Dermis blood vessel endothelial cell (primary cell): ENCODE results near the gene C22orf23. TPM values are rescaled to one million over a fixed set of nuclear protein-coding genes. Genes with fewer than 3 reads are reported as not detected.
"Not testable (repeated sequence)": the region's sequence is repeated elsewhere in the genome, so short reads cannot be mapped to it uniquely, and the experiment has no call there.

Source experiments
- DNase-seq: peaks from one replicate; pipeline ENCODE4 v3.0.0; 2010
- total RNA-seq: library from RNA; depleted of rRNA; stranded (reverse); fragments of >200 nt; gene quantifications from 2 replicates; pipeline ENCODE4 v1.2.3, GENCODE V29; 2014

Gene C22orf23
- total RNA-seq, 1 donor from 2014 or later = not detected

DNA sequence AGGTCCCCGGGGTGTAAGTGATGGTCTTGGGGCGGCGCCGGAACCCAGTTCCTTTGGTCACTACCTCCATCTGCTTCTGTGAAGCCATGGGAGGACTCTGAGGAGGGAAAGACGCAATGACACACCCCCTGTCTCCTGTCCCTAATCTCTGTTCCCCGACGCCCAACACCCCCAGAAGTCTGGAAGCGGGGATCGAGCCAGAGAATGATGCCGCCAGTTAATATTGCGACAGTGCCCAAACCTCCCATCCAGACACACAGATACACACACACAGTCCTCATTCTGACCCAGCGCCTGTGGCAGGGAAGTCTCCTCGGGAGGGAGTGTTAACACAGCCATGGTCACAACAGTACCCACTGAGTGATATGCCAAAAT, 352 bp downstream of the C22orf23 start:
- DNase-seq = no peak

DNA sequence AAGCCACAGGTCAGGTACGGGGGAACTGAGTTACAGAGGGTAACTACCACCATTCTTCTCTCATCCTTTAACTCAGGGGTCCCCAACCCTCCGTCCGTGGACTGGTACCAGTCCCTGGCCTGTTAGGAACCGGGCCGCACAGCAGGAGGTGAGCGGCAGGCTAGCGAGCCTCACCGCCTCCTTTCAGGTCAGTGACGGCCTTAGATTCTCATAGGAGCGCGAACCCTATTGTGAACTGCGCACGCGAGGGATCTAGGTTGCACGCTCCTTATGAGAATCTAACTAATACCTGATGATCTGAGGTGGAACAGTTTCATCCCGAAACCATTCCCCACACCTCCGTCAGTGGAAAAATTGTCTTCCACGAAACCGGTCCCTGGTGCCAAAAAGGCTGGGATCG, 772 bp downstream of the C22orf23 start:
- not testable (repeated sequence) for DNase-seq

DNA sequence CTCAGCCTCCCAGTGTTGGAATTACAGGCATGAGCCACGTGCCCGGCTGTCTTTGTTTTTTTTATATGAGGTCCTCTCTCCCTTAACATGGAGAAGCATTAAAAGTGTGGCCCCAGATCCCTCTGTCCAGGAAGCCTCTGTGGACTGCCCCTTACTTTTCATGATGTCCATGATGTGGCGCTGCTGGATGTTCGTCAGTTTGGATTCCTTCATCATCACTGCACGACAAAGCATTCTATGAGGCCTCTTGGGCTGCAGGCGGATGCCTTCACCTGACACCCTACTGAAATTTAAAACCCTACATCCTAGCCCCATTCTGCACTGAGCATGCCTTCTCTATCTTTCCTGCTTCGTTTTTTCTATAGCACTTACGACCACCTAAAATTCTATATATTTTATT, 2.1 kb downstream of the C22orf23 start:
- DNase-seq = peak; percentile 23

- not testable (repeated sequence) for DNase-seq
These were observed 6.1 kb downstream of the C22orf23 start for GRCh38 chr22:37947142-37947795.

DNA sequence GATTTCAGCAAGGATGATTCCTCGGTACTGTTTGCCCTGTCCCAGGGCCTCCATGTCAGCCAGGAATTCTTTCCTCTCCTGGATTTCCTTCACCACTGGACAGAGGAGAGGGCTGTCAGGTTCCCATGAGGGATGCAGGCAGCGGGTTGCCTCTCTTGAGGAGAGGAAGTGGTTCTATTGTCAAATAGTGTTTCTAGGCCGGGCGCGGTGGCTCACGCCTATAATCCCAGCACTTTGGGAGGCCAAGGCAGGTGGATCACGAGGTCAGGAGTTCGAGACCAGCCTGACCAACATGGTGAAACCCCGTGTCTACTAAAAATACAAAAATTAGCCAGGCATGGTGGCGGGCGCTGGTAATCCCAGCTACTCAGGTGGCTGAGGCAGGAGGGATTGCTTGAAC, 9.0 kb downstream of the C22orf23 start:
- not testable (repeated sequence) for DNase-seq

GRCh38 chr22:37943825-37944198, 9.6 kb downstream of the C22orf23 start:
- DNase-seq = no peak

- no peak for DNase-seq
These were observed 10.1 kb downstream of the C22orf23 start for GRCh38 chr22:37943136-37943824.

GRCh38 chr22:37942133-37942532, 11.3 kb downstream of the C22orf23 start:
- no peak for DNase-seq

- peak; percentile 60 for DNase-seq
These were observed 12.6 kb downstream of the C22orf23 start for GRCh38 chr22:37940698-37941376.

GRCh38 chr22:37933711-37934376, 19.6 kb downstream of the C22orf23 start:
- DNase-seq = peak; percentile 94

DNA sequence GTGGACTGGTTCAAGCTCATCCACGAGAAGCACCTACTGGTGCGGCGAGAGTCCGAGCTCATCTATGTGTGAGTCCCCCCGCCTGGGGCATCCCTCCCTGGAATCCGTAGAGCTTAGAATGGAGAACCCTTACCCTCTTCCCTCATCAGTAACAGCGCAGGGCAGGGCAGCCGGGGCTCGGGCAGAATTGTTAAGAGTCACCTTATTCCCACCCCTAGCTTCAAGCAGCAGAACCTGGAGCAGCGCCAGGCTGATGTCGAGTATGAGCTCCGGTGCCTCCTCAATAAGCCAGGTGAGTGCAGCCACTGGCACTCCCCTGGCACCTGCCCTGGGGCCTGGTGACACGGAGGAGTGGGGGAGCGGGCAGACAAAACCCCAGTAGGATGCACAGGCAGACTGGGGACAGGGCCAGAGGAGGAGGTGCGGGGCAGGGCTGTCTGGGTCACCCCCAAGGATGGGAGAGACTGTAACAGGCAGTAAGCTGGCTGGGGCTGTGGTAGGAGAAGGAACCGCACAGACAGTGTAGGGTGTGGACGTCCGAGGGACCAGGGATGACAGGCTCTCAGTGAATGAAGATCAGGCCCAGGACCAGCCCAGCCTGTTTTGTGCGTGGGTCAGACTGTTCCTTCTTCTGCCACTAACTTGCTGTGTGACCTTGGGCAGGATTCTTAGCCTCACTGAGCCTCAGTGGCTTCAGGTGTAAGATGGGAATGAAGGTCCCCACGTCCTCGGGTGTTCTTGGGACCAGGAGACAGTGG, 20.4 kb downstream of the C22orf23 start:
- DNase-seq = no peak

GRCh38 chr22:37932401-37932800, 21.0 kb downstream of the C22orf23 start:
- no peak for DNase-seq

DNA sequence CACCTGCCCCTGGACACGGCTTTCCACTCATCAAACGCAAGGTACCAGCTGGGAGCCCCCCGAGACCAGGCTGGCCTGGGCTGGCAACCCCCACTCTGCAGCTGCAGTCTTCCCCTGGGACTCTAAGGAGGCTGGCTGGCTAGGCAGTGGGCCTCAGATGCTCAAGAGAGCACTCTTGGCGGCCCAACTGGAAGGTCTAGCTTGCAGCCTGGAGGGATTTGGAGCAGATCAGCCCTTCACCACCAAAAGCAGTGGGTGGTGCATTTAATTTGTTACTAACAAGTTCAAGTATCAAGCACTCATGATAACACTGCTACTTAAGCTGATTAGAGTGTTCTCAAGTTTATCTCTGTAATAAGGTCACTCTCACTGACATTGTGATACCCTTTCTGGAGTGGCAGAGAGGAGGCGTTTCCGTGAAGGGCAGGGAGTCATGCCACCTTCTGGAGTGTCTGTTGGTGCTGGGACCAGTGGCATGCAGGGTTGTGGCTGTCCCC, 21.5 kb downstream of the C22orf23 start:
- DNase-seq = no peak

- peak; percentile 35 for DNase-seq
These were observed 22.4 kb downstream of the C22orf23 start for GRCh38 chr22:37930952-37931440.

- peak; percentile 61 for DNase-seq
These were observed 23.0 kb downstream of the C22orf23 start for GRCh38 chr22:37930270-37930951.

- no peak for DNase-seq
These were observed 24.0 kb downstream of the C22orf23 start for GRCh38 chr22:37929390-37929789.

- no peak for DNase-seq
These were observed 25.8 kb downstream of the C22orf23 start for GRCh38 chr22:37927637-37927936.

DNA sequence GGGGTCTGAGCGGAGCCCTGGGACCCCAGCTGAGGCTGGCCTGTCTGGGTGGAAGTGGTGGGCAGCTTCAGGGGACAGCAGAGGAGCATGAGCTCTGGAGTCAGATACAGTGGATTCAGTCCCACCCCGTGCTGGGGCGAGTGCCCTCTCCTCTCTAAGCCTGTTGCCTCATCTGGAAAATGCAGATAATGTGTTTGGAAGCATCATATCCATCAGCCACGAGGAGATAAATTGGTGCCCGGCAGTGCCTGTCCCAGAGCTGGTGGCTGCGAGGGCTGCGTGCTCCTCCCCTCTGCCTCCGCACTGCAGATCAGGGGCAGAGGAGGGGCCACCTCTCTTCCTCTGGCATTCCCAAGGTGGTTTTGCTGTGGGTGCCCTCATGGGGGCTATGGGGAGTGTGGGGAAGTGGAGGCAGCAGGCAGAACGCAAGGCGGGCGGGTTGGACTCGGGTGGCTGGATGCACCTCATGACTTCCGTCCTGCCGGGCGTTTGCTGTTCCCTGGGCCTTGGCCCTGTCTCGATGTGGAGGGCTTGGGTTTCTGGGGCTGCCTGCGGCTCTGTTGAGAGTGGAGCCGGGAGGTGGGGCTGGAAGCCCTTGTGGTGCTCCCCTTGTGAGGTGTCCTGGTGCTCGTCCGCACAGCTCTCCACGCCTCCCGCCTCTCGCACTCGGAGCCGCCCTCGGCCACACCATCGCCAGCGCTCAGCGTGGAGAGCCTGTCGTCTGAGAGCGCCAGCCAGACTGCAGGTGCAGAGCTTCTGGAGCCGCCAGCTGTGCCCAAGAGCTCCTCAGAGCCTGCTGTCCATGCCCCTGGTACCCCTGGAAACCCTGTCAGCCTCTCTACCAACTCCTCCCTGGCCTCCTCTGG, 26.4 kb downstream of the C22orf23 start:
- DNase-seq = no peak

GRCh38 chr22:37926358-37926757, 27.0 kb downstream of the C22orf23 start:
- no peak for DNase-seq

DNA sequence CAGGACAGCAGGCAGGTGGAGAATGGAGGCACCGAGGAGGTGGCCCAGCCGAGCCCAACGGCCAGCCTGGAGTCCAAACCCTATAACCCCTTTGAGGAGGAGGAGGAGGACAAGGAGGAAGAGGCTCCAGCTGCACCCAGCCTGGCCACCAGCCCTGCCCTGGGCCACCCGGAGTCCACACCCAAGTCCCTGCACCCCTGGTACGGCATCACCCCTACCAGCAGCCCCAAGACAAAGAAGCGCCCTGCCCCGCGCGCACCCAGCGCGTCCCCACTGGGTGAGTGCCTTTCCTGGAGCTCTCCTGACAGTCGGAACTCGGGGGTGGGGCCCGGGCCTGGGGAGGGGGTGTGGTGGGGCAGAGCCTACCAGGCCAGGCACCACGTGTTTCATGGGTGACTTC, 27.6 kb downstream of the C22orf23 start:
- DNase-seq = no peak

DNA sequence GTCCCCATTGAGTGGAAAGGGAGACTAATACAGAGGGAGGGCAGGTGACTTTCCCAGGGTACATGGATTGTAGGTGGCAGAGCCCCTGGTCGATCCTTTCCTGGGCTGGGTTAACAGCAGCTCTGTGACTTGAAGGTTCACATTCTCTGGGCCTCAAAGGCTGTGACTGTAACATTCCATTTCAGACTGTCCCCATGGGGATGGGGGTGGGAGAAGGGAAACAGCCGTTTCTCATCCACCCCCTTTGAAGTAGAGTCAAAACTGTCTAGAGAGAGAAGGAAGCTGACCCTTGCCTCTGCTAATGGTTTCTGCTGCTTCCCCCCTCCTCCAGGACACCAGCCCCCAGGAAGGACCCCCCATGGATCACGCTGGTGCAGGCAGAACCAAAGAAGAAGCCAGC, 28.1 kb downstream of the C22orf23 start:
- no peak for DNase-seq
